Superior temporal gyrus (tissue), 1 donor: ENCODE results near the gene ANKIB1.

ENCODE experiments used
- DNase-seq: peaks from one replicate; pipeline ENCODE4 v3.0.0-alpha.2; 2016; ENCODE audit errors: extremely low spot score

Gene ANKIB1

GRCh38 chr7:92260248-92260781, 14.5 kb downstream of the ANKIB1 start:
- no peak for DNase-seq

DNA sequence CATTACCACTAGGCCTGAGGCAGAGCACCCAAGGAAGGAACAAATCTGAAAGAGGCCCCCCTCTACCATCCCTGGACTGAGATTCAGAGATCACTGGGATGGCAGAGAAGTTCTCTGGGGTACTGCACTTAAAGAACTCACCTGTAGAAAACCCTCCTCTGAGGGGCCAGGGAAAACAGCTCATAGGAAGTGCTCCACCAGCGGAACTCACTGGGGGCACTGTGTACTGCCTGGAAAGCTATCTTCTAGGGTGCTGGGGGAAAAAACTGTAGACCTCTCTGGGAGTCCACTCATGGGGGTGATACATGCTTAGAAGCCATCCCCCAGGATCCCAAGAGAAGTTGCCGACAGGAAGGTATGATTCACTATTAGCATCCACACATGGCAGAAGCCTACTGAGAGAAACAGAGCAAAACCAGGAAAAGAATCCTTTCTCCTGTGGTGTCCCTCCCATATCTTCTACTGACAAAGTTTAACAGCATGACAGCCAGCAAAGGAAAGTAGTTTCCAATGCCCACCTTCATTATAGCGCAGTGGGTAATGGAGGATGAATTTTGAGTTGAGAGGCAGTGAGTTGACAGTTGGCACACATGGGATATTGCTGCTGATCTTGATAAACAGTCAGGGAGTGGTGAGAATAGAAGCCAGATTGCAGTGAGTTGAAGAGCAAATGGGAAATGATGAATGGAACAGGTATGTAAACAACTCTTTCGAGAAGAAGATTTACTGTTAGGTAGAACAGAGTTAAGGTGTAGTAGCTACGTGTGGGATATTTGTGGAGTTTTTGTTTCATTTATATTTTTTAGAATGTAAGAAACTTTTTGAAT, 20.9 kb downstream of the ANKIB1 start:
- DNase-seq = no peak

GRCh38 chr7:92268921-92269320, 23.1 kb downstream of the ANKIB1 start:
- no peak for DNase-seq

GRCh38 chr7:92275327-92275726, 29.6 kb downstream of the ANKIB1 start:
- DNase-seq = no peak

DNA sequence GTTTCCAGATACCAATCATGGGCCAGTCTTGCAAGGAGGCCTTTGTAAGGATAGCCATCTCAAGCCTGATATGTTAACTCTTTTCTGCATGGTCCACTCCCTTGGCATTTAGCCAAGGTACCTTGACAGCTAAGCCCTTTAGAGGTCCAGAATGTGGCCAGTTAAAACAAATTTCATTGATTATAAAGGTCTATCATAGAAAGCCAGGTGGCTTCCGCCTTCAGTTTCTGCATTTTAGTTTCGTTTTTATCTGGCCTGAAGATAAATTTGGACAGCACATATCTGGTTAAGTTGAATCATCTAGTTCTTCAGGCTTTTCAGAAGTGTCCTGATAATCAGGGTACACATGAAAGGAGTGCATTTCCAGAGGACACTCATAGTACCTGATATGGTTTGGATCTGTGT, 30.7 kb downstream of the ANKIB1 start:
- no peak for DNase-seq

GRCh38 chr7:92279396-92280031, 33.7 kb downstream of the ANKIB1 start:
- DNase-seq = no peak

GRCh38 chr7:92281031-92281430, 35.3 kb downstream of the ANKIB1 start:
- no peak for DNase-seq

DNA sequence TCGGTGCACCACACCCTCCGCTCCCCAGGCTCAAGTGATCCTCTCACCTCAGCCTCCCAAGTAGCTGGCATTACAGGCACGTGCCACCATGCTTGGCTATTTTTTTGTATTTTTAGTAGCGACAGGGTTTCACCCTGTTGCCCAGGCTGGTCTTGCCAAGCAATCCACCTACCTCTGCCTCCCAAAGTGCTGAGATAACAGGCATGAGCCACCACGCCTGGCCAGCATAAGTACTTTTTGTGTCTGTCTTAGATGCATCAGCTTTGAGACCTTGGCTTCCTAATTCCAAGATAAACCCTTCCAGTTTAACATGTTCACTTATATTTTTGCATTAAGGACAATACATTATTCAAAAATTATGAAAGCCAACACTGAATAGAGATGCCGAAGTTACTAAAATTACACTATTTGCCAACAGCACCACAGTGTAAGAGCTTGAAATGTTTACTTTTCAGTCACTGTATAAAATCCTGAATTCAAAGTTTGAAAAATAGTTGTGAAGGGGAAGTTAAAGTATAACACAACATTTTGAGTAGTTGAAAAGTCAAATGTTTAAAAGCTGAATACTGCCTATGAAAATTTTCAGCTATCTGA, 36.5 kb downstream of the ANKIB1 start:
- DNase-seq = no peak

DNA sequence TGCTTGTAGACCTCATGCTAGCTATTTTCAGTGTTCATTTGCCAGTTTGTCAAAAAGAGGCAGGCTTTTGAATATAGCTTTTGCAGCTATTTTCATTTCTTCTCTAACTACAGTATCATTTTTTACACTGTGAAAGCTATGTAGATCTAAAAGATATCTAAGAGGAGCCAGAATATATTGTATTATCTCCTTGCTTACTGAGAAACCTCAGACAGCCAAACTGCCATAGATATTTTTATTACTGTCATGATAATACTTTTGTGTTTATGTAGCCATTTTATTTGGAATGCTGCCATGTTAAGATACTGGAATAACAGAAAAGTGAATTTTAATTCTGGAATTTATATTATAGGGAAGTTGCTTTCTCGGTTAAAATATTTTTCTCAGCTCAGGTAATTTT, 37.2 kb downstream of the ANKIB1 start:
- DNase-seq = no peak

DNA sequence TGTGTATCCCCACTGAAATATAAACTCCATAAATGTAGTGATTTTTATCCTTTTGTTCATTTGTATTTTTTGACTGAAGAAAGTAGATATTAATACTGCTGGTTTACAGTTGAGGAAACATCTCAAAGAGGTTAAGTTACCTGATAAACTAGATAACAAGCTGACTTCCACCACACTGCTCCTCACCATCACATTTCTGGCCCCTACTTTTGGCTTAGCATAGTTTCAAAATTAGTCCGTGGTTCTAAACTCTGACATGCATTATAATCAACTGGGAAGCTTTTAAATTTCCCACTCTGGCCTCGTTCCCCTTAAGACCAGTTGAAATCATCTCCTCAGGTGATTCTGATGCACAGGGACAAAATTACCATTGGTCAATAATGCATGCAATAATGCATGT, 43.5 kb downstream of the ANKIB1 start:
- no peak for DNase-seq

DNA sequence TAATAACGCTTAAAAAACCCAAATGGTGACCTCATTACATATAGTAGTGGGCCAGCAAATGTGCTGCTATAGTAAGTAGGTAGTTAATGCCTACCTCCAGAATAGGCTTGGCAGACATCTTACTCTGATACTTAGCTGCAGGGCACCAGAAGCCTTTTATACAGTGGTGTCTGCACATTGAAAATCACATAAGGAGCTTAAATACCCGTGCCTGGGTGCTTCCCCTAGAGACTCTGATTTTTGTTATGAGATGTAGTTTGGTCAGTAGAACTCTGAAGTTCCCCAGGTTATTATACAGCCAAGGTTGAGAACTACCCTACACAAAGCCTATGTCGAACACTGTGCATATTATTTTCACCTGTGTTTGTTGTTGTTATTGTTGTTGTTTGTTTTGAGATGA, 47.2 kb downstream of the ANKIB1 start:
- no peak for DNase-seq

DNA sequence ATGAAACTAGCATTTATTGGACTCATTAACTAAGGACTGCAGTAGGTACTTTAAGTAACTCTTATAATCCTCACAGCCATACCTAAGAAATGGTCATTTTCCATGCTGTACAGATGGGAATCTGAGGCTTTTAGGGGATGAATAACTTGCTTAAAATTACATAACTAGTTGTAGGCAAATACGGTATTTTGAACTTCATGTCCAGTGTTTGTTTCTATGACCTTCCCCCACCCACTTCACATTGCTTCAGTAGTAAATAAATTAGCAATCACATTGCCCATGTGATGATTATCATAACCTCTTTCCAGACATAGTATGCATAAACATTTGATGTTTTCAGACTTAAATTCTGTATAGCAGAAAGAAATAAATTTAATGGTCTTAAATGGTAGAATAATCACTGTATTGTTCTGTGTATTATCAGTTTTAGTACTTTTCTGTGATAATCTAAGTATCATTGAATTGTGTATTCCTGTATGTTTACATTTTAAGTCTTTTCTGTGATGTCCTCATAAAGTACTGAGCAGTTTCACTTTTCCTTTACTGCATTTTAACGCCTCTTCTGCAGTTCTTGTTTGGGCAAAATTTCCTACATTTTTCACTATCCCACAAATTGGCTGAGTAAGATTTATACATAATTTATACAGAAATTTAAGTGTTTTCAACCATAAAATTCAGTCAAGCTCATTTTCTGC, 48.3 kb downstream of the ANKIB1 start:
- no peak for DNase-seq

GRCh38 chr7:92295391-92295790, 49.6 kb downstream of the ANKIB1 start:
- no peak for DNase-seq

DNA sequence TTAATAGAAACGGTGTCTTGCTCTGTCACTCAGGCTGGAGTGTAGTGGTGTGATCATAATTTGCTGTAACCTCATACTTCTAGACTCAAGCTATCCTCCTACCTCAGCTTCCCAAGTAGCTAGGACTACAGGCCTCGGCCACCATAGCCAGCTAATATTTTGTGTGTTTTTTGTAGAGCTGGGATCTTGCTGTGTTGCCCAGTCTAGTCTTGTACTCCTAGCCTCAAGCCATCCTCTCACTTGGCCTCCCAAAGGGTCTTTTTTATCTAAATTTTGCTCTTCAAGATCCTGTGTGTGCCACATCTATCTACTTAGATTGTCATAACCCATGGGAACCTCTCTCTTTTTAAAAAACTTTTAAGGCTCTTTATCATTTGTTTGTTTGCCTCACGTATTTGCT, 50.5 kb downstream of the ANKIB1 start:
- no peak for DNase-seq

GRCh38 chr7:92296880-92297445, 51.2 kb downstream of the ANKIB1 start:
- DNase-seq = no peak

DNA sequence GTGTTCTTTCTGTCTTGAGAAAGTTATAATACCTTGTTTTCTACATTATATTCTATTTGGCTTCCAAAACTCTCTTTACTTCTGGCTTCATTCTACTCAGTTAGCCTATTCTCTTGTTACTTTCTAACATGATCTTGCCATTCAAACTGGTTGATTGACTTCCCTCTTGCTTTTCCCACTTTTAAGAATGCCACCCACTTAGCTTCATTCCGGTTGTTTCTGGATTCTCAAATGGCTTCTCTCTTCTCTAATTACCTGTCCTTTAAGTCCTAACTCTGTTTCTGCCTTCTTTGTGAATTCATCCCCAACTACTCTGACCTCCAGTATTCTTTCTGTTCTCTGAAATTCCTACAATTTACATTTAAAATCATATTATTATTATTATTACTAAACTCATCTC, 52.0 kb downstream of the ANKIB1 start:
- no peak for DNase-seq

DNA sequence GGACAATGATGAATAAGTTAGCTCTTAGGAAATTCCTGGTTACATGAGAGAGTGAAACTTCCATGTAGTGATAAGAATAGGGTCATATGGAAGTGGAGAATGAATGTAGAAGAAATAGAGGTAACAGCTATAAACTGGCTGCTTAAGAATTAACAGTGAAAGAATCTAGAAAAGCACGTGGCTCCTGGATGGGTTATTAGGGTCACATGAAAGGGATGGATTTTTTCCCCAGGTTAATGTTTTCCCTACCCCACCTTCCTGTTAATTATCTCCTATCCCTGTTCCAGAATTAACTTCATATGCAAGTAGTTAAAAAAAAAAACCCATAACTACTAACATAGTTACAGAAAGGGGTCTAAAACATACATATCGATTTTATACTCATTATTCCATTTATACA, 58.0 kb downstream of the ANKIB1 start:
- DNase-seq = no peak

GRCh38 chr7:92304406-92304893, 58.7 kb downstream of the ANKIB1 start:
- DNase-seq = no peak

DNA sequence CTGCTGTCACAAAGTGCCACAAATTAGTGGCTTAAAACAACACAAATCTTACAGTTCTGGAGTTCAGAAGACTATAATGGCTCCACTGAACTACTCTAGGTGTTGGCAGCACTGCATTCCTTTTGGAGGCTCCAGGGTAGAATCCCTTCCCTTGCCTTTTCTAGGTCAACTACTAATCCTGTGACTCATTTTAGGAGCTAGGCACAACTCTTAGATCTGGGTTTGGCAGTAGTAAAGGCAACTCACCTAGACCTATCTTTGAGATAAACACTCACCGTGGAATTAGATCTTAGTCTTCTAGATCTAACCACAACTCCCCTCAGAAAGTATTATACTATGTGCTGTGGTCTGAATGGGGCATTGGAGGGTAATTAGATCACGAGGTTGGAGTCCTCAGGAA, 60.4 kb downstream of the ANKIB1 start:
- no peak for DNase-seq

DNA sequence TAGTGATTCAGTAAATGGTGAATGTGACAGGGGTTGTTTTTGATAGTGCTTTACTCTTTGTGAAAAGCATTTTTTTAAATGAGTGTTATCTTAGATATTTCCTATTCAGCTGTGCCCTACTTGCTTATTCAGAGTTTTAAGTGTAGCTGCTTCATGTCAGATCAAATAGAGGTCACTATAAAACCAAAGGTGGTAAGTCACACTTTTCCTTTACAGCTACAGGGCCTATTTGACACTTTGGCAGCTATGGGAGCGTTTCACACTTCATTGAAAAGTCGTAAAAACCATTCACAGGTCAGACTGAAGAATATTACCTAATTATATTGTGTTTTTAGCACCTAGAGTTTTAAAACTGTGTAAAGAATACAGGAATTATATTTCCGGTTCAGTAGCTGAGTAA, 67.3 kb downstream of the ANKIB1 start:
- no peak for DNase-seq

GRCh38 chr7:92319243-92319642, 73.5 kb downstream of the ANKIB1 start:
- DNase-seq = no peak

DNA sequence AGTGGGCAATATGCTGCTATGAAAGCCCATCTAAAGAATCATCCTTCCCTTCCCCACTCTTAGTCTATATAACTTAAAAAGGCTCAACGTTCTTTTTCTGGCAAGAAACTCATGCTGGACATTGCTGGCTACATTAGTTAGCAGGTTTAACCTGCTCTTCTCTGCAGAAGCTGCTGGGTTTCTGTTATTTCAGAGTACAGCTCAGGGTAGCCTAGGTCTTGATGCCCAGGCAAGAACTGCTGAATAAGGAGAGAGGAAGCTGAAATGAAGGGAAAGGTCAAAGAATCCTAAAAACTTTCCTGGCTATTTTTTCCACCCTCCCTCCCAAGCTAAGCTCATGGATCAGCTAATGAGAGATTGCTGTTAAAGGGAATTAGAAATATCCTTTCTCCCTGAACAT, 79.4 kb downstream of the ANKIB1 start:
- DNase-seq = no peak
